SJCRH30 (cell line): ENCODE measurements around the gene ST7. TPM values are rescaled to one million over a fixed set of nuclear protein-coding genes. Genes with fewer than 3 reads are reported as not detected.

ENCODE experiments used
- DNase-seq, 2 experiments: peaks; one replicate each; pipeline ENCODE4 v3.0.0-alpha.2; 2015 to 2020
- H3K27ac ChIP-seq: fragments of 250-450 bp; sonication (Bioruptor Pico); 2 replicates; pipeline ENCODE4 v1.5.1; 2020; ENCODE audit warnings: mild to moderate bottlenecking, moderate library complexity
- H3K27me3 ChIP-seq: fragments of 250-450 bp; sonication (Bioruptor Pico); 2 replicates; pipeline ENCODE4 v1.5.1; 2020; ENCODE audit warnings: mild to moderate bottlenecking, moderate library complexity
- H3K36me3 ChIP-seq: fragments of 250-450 bp; sonication (Bioruptor Pico); 2 replicates; pipeline ENCODE4 v1.5.1; 2020; ENCODE audit warnings: mild to moderate bottlenecking, moderate library complexity
- H3K4me1 ChIP-seq: fragments of 250-450 bp; sonication (Bioruptor Pico); 2 replicates; pipeline ENCODE4 v1.5.1; 2020; ENCODE audit warnings: mild to moderate bottlenecking, moderate library complexity
- H3K4me3 ChIP-seq: fragments of 250-450 bp; sonication (Bioruptor Pico); 2 replicates; pipeline ENCODE4 v1.5.1; 2020; ENCODE audit warnings: mild to moderate bottlenecking, moderate library complexity
- H3K9me3 ChIP-seq: fragments of 250-450 bp; sonication (Bioruptor Pico); replicated peaks from 2 replicates; pipeline ENCODE4 v1.5.1; 2020; ENCODE audit warnings: mild to moderate bottlenecking, moderate library complexity
- total RNA-seq: library from RNA; depleted of rRNA; stranded (reverse); fragments of >200 nt; shearing (Covaris generic); gene quantifications from 2 replicates; pipeline ENCODE4 v1.2.3, GENCODE V29; 2014; rRNA removed

ST7 gene
- total RNA-seq, 1 experiment from 2014 or later = 35.7 TPM

DNA sequence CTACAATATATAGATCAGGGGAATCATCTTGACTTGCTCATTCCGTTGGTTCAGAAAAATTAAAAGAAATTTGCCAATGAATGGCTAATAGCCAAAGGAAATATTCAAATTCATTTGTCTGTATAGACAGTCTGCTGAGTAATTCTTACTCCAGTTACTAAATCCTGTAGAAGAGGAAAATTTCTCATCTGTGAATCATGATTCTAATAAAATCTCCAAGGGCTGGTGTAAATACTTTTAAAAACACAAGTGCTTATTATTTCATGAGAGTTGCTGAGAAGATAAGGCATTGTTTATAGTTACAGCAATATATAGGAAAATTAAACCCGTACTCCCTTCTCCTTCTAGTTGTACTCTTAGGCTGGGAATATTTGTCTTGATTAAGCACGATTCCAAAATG lies 316.6 kb downstream of the ST7 start:
- no peak for DNase-seq
- H3K36me3 ChIP-seq = no peaks in the 10 kb centered on the region
- H3K27me3 ChIP-seq = no peaks in the 10 kb centered on the region
- H3K4me1 ChIP-seq = peaks cover 15% of the 10 kb centered on the region
- H3K9me3 ChIP-seq = no peaks in the 10 kb centered on the region
- H3K27ac ChIP-seq = no peak overlapping the region
- H3K4me3 ChIP-seq = no peak overlapping the region

DNA sequence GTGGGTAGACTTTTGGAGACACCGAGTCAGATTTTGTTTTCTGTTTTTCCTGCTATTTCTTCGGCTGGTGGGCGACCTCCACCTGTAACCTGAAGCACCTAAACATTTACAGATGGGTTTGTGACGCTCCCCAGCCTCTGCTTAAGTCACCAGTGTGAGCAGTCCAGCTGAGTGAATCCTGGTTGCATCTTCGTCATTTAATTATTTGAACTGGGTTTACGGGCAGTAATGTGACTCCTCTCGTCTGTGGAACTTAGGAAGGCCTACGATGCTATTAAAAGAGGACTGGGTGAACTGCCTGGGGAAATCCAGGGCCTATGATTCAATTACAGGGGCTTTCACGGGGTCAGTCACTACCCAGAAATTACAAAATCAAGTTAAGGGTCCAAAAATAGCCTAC lies 317.1 kb downstream of the ST7 start:
- Histone ChIP-seq H3K4me3 (no peak overlapping the region), H3K9me3 (no peaks in the 10 kb centered on the region), H3K36me3 (no peaks in the 10 kb centered on the region), H3K27me3 (no peaks in the 10 kb centered on the region), H3K27ac (no peak overlapping the region), H3K4me1 (peaks cover 15% of the 10 kb centered on the region)
- DNase-seq = no peak

DNA sequence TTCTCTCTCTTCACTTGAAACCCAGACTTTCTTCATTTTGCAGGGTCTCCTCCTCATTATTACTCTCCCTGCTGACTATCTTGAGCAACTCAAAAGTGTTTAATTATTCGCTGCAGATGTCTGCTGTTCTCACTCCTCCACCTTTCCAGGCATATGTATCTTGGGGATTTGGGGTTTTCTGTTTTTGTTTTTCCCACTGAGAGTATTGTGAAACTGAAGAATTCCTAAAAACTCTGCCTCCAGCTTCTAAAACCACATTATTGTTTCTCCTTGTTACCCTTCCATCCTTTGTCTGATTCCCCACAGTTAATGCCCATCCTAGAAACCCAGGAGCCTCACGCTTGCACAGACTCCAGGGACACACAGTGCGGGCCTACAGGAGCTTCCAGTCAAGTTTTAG lies 318.3 kb downstream of the ST7 start:
- DNase-seq = no peak
- Histone ChIP-seq H3K27me3 (no peaks in the 10 kb centered on the region), H3K4me1 (peaks cover 15% of the 10 kb centered on the region), H3K4me3 (no peak overlapping the region), H3K9me3 (no peaks in the 10 kb centered on the region), H3K36me3 (no peaks in the 10 kb centered on the region), H3K27ac (no peak overlapping the region)

DNA sequence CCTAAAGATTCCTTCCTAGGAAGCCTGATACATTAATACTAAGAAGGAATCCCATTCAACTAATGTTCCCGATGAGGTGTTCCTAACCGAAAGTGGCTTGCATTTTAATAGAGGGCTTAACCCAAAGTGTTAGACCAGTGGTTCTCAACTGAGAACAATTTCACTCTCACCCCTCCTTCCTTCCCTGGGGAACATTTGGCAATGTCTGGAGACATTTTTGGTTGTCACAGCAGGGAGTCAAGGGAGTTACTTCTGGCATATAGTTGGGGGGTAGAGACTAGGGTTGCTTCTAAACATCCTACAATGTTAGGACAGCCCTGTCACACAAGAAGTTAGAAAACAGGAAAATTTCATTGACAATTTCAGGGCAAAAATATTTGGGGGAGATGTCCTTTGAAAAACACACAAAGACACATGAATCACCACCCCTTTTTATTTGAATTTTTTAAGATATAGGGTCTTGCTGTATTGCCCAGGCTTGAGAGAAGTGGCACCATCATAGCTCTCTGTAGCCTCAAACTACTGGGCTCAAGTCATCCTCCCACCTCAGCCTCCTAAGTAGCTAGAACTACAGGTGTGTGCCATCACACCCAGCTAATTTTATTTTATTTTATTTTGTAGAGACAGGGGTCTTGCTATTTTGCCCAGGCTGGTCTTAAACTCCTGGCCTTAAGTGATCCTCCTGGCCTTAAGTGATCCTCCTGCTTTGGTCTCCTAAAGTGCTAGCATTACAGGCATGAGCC lies 318.9 kb downstream of the ST7 start:
- DNase-seq = no peak
- H3K36me3 ChIP-seq = no peaks in the 10 kb centered on the region
- peaks cover 15% of the 10 kb centered on the region for H3K4me1 ChIP-seq
- no peak overlapping the region for H3K27ac ChIP-seq
- no peaks in the 10 kb centered on the region for H3K9me3 ChIP-seq
- no peaks in the 10 kb centered on the region for H3K27me3 ChIP-seq
- no peak overlapping the region for H3K4me3 ChIP-seq

DNA sequence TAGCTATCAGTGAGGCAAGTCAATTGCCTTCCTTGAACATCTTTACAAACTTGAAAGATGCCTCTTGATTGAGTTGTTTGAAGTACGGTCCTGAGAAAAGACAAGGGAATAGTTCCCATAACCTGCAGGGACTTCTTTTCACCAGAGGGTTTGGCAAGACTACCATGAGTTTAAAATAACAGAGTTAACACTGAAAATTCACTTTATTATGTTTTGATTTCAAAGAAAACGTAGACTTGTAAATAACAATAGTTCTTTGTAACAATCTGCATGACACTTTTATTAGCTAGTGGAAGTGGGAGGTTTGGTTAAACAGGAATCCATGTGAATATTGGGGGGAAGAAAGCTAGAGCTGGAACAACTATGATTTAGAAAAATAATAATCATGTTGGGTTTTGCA lies 320.0 kb downstream of the ST7 start:
- Histone ChIP-seq H3K4me3 (no peak overlapping the region), H3K4me1 (peaks cover 15% of the 10 kb centered on the region), H3K27me3 (no peaks in the 10 kb centered on the region), H3K27ac (no peak overlapping the region), H3K36me3 (no peaks in the 10 kb centered on the region), H3K9me3 (no peaks in the 10 kb centered on the region)
- DNase-seq = no peak

DNA sequence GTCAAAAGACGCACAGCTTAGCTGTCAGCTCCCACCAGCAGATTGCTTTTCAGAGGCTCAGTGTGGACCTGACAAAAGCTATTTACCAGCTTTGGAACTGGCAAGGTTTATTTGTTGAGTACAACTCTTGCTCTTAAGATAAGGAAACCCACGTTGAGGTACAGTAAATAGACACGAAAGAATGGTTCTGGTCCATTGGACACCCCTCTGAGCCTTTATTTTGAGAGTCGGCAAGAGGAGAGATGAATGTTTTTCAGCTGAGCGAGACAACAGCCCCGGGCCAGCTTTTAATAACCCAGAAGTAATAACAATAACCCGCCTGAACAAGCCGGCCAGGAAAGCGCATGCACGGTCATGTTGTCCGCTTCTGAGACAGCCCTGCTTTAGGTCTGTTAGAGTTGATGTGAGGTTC lies 320.5 kb downstream of the ST7 start:
- no peak for DNase-seq
- no peaks in the 10 kb centered on the region for H3K36me3 ChIP-seq
- H3K9me3 ChIP-seq = no peaks in the 10 kb centered on the region
- H3K4me1 ChIP-seq = peaks cover 15% of the 10 kb centered on the region
- no peaks in the 10 kb centered on the region for H3K27me3 ChIP-seq
- H3K27ac ChIP-seq = no peak overlapping the region
- H3K4me3 ChIP-seq = no peak overlapping the region

DNA sequence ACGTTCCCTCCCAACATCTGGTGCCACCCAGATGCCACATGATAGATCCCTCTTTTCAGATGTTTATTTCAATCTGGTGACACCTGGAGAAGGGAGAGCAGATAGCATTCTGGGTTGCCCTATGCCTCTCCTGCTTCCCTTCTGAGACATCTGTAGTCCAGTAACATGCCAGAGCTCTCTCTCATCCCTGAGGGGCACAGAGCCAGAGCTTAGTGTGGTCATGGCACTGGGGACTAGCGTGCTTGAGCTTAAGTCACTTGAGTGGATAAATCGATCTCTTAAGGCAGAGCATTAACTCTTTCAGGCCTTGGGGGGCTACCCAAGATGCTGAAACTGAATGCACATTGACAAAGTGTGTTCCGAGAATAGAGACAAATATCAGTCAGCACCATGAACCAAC lies 321.6 kb downstream of the ST7 start:
- Histone ChIP-seq H3K9me3 (no peaks in the 10 kb centered on the region), H3K27me3 (no peaks in the 10 kb centered on the region), H3K27ac (no peak overlapping the region), H3K4me3 (no peak overlapping the region), H3K4me1 (peaks cover 11% of the 10 kb centered on the region), H3K36me3 (no peaks in the 10 kb centered on the region)
- DNase-seq = no peak

DNA sequence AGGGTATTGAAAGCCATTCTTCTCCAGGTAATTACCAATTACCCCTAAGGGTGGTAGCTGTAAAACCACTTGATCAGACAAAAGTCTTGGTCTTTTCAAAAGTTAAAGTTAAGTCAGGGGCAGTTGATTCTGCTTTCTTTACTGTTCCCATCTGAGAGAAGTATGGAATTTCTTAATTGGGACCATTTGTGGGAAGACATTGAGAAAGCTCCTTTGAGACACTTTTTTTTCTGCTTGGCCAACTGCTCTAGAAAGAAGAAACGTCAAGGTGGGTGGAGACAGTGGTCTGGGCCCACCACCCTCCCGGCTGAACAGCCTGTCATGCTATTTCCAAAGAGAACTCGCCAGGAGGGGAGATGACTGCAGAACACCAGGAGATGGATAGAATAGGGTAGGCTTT lies 324.3 kb downstream of the ST7 start:
- no peaks in the 10 kb centered on the region for H3K9me3 ChIP-seq
- DNase-seq = no peak
- H3K27me3 ChIP-seq = no peaks in the 10 kb centered on the region
- peaks cover 10% of the 10 kb centered on the region for H3K4me1 ChIP-seq
- no peak overlapping the region for H3K4me3 ChIP-seq
- H3K27ac ChIP-seq = no peak overlapping the region
- H3K36me3 ChIP-seq = no peaks in the 10 kb centered on the region

DNA sequence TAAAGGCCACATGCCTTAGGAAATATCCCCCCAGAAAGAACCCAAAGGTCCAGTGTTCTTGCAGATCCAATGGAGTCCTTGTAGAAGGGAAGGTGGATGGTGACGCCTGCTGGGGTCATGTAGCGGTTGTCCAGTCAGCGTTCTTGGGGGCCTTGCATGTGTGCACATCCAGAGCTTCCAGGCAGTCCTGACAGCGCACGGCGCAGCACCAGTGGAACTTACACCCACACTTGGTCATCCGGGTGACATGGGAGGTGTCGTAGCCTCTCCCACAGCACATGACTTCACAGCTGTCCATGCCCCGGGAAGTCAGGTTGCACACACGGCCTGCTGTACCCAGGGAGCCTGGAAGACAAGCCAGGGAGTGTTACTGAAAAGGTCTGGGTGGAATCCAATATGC lies 324.7 kb downstream of the ST7 start:
- H3K36me3 ChIP-seq = no peaks in the 10 kb centered on the region
- H3K4me1 ChIP-seq = peaks cover 10% of the 10 kb centered on the region
- H3K4me3 ChIP-seq = no peak overlapping the region
- H3K9me3 ChIP-seq = no peaks in the 10 kb centered on the region
- DNase-seq = no peak
- H3K27ac ChIP-seq = no peak overlapping the region
- H3K27me3 ChIP-seq = no peaks in the 10 kb centered on the region

DNA sequence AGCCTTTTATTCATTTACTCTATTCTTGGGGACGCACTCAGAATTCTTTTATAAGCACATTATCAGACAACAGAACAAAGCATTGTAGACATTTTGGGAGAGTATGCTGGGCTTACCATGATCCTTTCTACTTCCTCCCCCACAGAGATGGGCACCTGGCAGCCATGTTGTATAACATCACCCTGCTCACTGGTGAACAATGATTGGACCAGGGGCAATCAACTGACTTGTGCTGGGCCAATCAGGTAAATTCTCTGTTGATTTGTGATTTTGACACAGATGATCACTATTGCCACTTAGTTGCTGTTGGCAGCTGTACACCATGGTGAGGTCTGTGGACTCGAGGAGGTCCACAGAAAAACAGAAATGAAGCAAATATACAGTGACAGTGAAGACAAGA lies 325.9 kb downstream of the ST7 start:
- DNase-seq = no peak
- H3K4me3 ChIP-seq = no peak overlapping the region
- no peaks in the 10 kb centered on the region; the same call in 1 of the 2 replicates for H3K4me1 ChIP-seq

More for the DNA sequence above, 325.9 kb downstream of the ST7 start:
- no peaks in the 10 kb centered on the region for H3K27me3 ChIP-seq
- no peaks in the 10 kb centered on the region for H3K36me3 ChIP-seq
- no peaks in the 10 kb centered on the region for H3K9me3 ChIP-seq
- H3K27ac ChIP-seq = no peak overlapping the region

Other genes starting within 250 kb of the ST7 start
- 167 and 188 TPM in 2 replicates for gene CAPZA2, start 90.9 kb upstream of the ST7 start, total RNA-seq